Activated CD4-positive, alpha-beta T cell treated with anti-CD3 and anti-CD28 coated beads, Interleukin-2, amount 10 ng/mL, durations not matched to agents 24 days and 14 days (primary cell): ENCODE results near the gene CCDC90B. TPM values are rescaled to one million over a fixed set of nuclear protein-coding genes. Genes with fewer than 3 reads are reported as not detected.

ENCODE experiments used
- DNase-seq: peaks from one replicate; pipeline ENCODE4 v3.0.0; 2022
- H3K27ac Mint-ChIP-seq: one replicate; pipeline ENCODE4 v1.8.0; 2022; ENCODE audit warnings: mild to moderate bottlenecking, mixed read lengths
- H3K27me3 Mint-ChIP-seq: one replicate; pipeline ENCODE4 v1.8.0; 2022; ENCODE audit warnings: mixed read lengths
- H3K36me3 Mint-ChIP-seq: one replicate; pipeline ENCODE4 v1.8.0; 2022; ENCODE audit warnings: low read depth, mild to moderate bottlenecking, mixed read lengths
- H3K4me1 Mint-ChIP-seq: one replicate; pipeline ENCODE4 v1.8.0; 2021; ENCODE audit warnings: mixed read lengths
- H3K4me3 Mint-ChIP-seq: one replicate; pipeline ENCODE4 v1.8.0; 2022; ENCODE audit warnings: mild to moderate bottlenecking, moderate library complexity, mixed read lengths
- H3K9me3 Mint-ChIP-seq: one replicate; pipeline ENCODE4 v1.8.0; 2021; ENCODE audit warnings: mixed read lengths
- intact Hi-C: fragments of 100-400 bp; cut with micrococcal nuclease; formaldehyde crosslinking; loops from one replicate; pipeline ENCODE4 v1.15.1; 2023
- total RNA-seq: library from RNA; stranded (reverse); gene quantifications from 2 replicates; pipeline ENCODE4 v1.2.3, GENCODE V29; 2022

The CCDC90B gene
- total RNA-seq, 1 donor from 2014 or later = 24.7 TPM

- no peaks in the 10 kb centered on the region for H3K4me1 Mint-ChIP-seq
- intact Hi-C loops = no loop called here
- H3K27ac Mint-ChIP-seq = no peak overlapping the region
- H3K9me3 Mint-ChIP-seq = no peaks in the 10 kb centered on the region
- peaks cover 8% of the 10 kb centered on the region for H3K27me3 Mint-ChIP-seq
- no peak overlapping the region for H3K4me3 Mint-ChIP-seq
- no peaks in the 10 kb centered on the region for H3K36me3 Mint-ChIP-seq
- DNase-seq = no peak
Observed at GRCh38 chr11:83306200-83307080, 20.3 kb upstream of the CCDC90B start.

DNA sequence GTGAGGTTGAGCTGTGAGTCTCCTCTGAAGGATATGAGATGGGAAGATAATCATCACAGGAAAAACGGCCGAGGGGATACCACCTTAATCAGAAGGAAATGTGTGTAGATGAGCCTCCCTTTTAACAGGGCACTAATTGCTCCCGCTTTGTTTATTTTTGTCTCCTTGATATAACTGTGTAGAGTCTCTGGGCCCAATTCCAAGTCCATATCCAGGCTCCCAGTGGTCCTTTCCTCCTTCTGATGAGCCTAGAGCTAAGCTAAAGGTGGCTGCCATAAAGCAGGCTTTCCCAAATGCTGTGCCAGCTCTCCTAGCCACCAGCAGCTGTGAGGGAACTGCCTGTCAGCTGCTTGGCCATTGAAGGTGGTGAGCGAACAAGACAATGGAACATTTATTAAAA lies 17.1 kb upstream of the CCDC90B start:
- H3K4me1 Mint-ChIP-seq = no peaks in the 10 kb centered on the region
- H3K4me3 Mint-ChIP-seq = no peak overlapping the region
- H3K27me3 Mint-ChIP-seq = peaks cover 7% of the 10 kb centered on the region
- DNase-seq = no peak
- no peak overlapping the region for H3K27ac Mint-ChIP-seq
- no peaks in the 10 kb centered on the region for H3K9me3 Mint-ChIP-seq
- intact Hi-C loops = no loop called here
- H3K36me3 Mint-ChIP-seq = no peaks in the 10 kb centered on the region

DNA sequence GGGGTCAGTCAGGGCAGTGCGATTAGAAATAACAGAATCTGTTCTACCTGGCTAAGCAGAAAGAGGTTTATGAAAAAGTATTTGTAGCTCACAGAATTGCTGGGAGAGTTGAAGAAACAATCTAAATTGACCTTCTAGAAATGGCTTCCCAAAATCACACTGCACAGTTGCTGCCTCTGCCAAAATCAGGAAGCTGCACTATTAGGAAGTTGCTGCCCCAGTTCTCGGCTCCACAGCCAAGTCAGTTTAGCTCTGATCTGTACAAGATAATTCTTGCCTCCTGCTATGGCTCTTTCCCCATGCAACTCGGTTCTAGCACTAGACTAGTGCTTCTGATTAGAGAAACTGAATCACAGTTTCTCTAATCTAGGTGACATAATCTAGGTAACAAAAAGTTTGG lies 16.0 kb upstream of the CCDC90B start:
- H3K9me3 Mint-ChIP-seq = no peaks in the 10 kb centered on the region
- no peak overlapping the region for H3K27ac Mint-ChIP-seq

DNA sequence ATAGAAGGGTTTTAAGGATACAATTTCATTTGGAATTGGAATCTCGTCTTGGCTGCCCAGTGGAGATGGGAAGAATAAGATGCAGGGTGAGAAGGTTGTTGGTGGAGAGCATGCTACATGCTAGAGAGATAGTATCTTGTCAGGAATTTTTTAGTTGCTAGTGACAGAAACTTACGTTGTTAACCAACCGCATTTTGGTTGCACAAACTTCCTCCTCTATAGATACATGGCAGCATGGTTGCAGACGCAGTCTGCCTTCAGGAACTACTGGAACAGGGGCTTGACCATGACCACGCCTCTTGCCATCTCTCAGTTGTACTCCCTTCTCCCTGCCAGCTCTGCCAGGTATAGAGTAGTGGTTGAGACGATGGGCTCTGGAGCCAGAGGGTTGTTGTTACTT lies 13.5 kb upstream of the CCDC90B start:
- H3K27ac Mint-ChIP-seq = no peak overlapping the region
- H3K27me3 Mint-ChIP-seq = peaks cover 15% of the 10 kb centered on the region
- intact Hi-C loops = no loop called here
- H3K4me1 Mint-ChIP-seq = no peaks in the 10 kb centered on the region
- no peaks in the 10 kb centered on the region for H3K36me3 Mint-ChIP-seq
- H3K4me3 Mint-ChIP-seq = no peak overlapping the region
- DNase-seq = no peak
- H3K9me3 Mint-ChIP-seq = no peaks in the 10 kb centered on the region

More for the DNA sequence above, 16.0 kb upstream of the CCDC90B start:
- DNase-seq = no peak
- Mint-ChIP-seq H3K4me3 (no peak overlapping the region), H3K36me3 (no peaks in the 10 kb centered on the region), H3K4me1 (no peaks in the 10 kb centered on the region), H3K27me3 (peaks cover 8% of the 10 kb centered on the region)
- intact Hi-C loops = no loop called here

DNA sequence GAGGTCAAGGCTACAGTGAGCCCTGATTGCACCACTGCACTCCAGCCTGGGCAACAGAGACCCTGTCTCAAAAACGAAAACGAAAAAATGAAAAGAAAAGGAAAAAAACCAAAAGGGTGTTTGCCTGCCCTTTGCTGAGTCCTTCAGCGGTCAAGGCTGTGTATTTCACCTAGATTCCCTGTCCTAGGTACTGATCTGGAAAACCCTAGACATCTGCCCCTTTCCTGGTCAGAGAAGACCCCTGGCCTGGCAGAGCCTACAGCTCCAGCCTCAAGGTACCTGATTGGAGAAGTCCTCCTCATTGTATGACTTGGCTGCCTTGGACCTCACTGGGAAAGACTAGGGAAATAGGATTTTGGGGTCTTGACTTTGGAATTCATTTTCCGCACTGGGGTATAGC lies 8.0 kb upstream of the CCDC90B start:
- intact Hi-C loops = loop anchor here (5.0 kb wide), 1 partner anchor 428 kb away; no protein-coding TSS in a partner anchor
- Mint-ChIP-seq H3K27ac (no peak overlapping the region), H3K36me3 (no peaks in the 10 kb centered on the region), H3K4me3 (no peak overlapping the region), H3K27me3 (peaks cover 17% of the 10 kb centered on the region), H3K9me3 (no peaks in the 10 kb centered on the region), H3K4me1 (peaks cover 2% of the 10 kb centered on the region)
- DNase-seq = no peak

DNA sequence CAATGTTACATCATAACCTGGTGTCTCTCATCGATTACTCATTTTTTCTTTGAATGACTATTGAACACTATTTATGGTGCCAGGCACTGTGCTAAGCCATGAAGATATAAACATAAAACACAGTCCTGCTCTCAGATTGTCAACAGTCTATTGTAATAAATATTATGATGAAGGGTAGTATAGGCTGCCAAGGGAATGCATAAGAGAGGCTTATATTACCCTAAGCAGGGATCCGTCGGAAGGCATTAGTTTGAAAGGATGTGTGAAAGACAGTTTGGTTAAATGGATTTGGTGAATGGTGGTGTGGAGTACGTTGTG lies 7.2 kb upstream of the CCDC90B start:
- no peaks in the 10 kb centered on the region for H3K36me3 Mint-ChIP-seq
- no peaks in the 10 kb centered on the region for H3K9me3 Mint-ChIP-seq
- H3K27ac Mint-ChIP-seq = no peak overlapping the region
- intact Hi-C loops = loop anchor here (1.0 to 5.0 kb wide), 2 partner anchors 429 to 527 kb away; no protein-coding TSS in a partner anchor
- peaks cover 2% of the 10 kb centered on the region for H3K4me1 Mint-ChIP-seq
- peaks cover 24% of the 10 kb centered on the region for H3K27me3 Mint-ChIP-seq
- no peak for DNase-seq
- H3K4me3 Mint-ChIP-seq = no peak overlapping the region

- Mint-ChIP-seq H3K27ac (no peak overlapping the region), H3K4me1 (peaks cover 2% of the 10 kb centered on the region), H3K4me3 (peak overlapping the region; percentile 60), H3K9me3 (no peaks in the 10 kb centered on the region), H3K36me3 (no peaks in the 10 kb centered on the region), H3K27me3 (peaks cover 27% of the 10 kb centered on the region)
- intact Hi-C loops = loop anchor here (1.0 to 5.0 kb wide), 2 partner anchors 429 to 527 kb away; no protein-coding TSS in a partner anchor
- peak; percentile 81 for DNase-seq
Observed at GRCh38 chr11:83292709-83293456, 6.7 kb upstream of the CCDC90B start.

DNA sequence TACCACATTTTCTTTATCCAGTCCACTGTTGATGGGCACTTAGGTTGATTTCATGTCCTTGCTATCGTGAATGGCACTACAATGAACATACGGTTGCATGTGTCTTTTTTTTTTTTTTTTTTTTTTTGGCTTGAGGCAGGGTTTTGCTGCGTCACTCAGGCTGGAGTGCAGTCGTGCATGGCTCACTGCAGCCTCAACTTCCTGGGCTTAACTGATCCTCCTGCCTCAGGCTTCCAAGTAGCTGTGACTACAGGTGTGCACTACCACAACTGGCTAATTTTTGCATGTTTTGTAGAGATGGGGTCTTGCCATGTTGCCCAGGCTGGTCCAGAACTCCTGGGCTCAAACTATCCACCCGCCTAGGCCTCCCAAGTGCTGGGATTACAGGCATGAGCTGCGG lies 1.5 kb upstream of the CCDC90B start:
- Mint-ChIP-seq H3K36me3 (peaks cover 4% of the 10 kb centered on the region), H3K9me3 (peaks cover 7% of the 10 kb centered on the region), H3K4me1 (peaks cover 18% of the 10 kb centered on the region), H3K27me3 (peaks cover 16% of the 10 kb centered on the region), H3K27ac (no peak overlapping the region), H3K4me3 (no peak overlapping the region)
- intact Hi-C loops = loop anchor here (10.0 kb wide), 1 partner anchor 293 kb away; no protein-coding TSS in a partner anchor
- no peak for DNase-seq

- H3K27ac Mint-ChIP-seq = peak overlapping the region; percentile 99
- H3K27me3 Mint-ChIP-seq = peaks cover 10% of the 10 kb centered on the region
- intact Hi-C loops = loop anchor here (10.0 kb wide), 1 partner anchor 290 kb away; no protein-coding TSS in a partner anchor
- H3K4me3 Mint-ChIP-seq = peak overlapping the region; percentile 99
- DNase-seq = no peak
- H3K36me3 Mint-ChIP-seq = peaks cover 11% of the 10 kb centered on the region
- peaks cover 7% of the 10 kb centered on the region for H3K9me3 Mint-ChIP-seq
- peaks cover 24% of the 10 kb centered on the region for H3K4me1 Mint-ChIP-seq
Observed at GRCh38 chr11:83285151-83285770, 906 bp downstream of the CCDC90B start.

DNA sequence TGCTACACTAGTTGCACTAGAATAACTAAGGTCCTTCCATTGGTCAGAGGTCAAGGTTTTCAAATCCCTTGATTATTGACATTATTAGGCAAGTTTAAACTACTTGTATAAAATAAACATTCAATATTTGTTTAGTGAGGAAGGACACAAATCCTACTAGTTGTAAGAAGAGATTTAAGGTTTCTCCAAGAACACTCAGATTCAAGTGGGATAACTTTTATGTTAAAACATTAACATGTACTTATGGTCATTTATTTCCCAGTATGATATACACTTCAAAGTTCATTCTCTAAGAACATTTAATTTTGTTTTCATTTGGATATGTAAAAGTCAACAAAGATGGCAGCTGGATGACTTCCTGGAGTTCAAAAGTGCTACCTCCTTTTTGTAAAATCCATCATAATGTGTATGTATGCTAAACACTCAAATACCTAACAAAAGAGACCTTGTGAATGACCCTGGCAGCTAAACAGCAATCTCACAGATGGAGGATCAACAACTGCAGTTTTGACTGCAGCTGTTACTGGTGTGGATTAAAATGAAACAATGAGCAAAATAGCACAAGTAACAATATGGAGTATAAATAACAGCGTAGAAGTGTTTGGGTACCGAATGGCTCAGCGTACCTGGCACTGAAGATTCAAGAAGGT lies 1.5 kb downstream of the CCDC90B start:
- peaks cover 7% of the 10 kb centered on the region for H3K9me3 Mint-ChIP-seq
- DNase-seq = no peak
- H3K27me3 Mint-ChIP-seq = peaks cover 10% of the 10 kb centered on the region
- intact Hi-C loops = loop anchor here (10.0 kb wide), 1 partner anchor 290 kb away; no protein-coding TSS in a partner anchor
- H3K4me1 Mint-ChIP-seq = peaks cover 24% of the 10 kb centered on the region
- H3K36me3 Mint-ChIP-seq = peaks cover 14% of the 10 kb centered on the region
- H3K4me3 Mint-ChIP-seq = peak overlapping the region; percentile 99
- peak overlapping the region; percentile 99 for H3K27ac Mint-ChIP-seq

- Mint-ChIP-seq H3K4me3 (no peak overlapping the region), H3K27ac (no peak overlapping the region), H3K4me1 (peaks cover 24% of the 10 kb centered on the region), H3K36me3 (peaks cover 21% of the 10 kb centered on the region), H3K27me3 (no peaks in the 10 kb centered on the region), H3K9me3 (peaks cover 5% of the 10 kb centered on the region)
- no peak for DNase-seq
- intact Hi-C loops = loop anchor here (10.0 kb wide), 1 partner anchor 287 kb away; no protein-coding TSS in a partner anchor
Observed at GRCh38 chr11:83282084-83282716, 4.0 kb downstream of the CCDC90B start.

DNA sequence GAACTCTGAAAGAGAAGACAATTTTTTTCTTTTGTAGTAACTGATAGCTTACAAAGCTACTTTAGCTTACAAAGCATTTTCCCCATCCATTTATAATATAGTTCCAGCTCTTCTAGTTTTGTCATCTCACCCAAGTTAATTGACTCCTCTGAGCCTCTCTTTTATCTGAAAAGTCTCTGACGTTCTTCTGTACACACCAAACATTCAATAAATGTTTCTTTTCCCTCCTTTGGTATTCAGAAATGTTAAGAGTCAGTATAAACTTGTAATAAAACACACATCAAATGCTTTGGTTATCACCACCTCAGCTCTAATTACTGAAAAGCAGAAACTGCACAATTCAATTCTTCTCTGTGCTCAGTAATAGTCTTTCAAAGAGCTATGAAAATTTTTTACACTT lies 5.9 kb downstream of the CCDC90B start:
- peaks cover 27% of the 10 kb centered on the region for H3K36me3 Mint-ChIP-seq
- intact Hi-C loops = loop anchor here (10.0 kb wide), 1 partner anchor 285 kb away; no protein-coding TSS in a partner anchor

DNA sequence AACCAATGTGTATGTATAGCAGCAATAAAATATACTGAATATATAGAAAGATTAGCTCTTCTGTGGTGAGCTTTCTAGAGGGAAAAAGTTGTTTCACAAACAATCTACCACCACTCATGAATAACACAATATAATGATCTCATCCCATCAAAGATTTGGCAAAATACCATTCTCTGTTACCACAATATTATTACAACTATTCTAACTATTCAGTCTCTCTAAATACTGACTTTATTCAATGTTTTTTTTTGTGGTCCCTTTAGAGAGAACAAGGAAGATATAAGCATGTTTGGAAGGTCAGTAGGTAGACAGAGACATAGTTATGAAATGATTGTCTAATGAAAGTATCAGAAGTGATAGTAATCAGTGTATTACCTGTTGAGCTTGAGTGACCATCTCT lies 7.8 kb downstream of the CCDC90B start:
- H3K9me3 Mint-ChIP-seq = no peaks in the 10 kb centered on the region
- no peak for DNase-seq
- H3K36me3 Mint-ChIP-seq = peaks cover 23% of the 10 kb centered on the region
- peaks cover 7% of the 10 kb centered on the region for H3K4me1 Mint-ChIP-seq
- H3K27ac Mint-ChIP-seq = no peak overlapping the region
- no peak overlapping the region for H3K4me3 Mint-ChIP-seq
- H3K27me3 Mint-ChIP-seq = no peaks in the 10 kb centered on the region
- intact Hi-C loops = no loop called here

More for the DNA sequence above, 5.9 kb downstream of the CCDC90B start:
- peaks cover 18% of the 10 kb centered on the region for H3K4me1 Mint-ChIP-seq
- DNase-seq = no peak
- H3K27ac Mint-ChIP-seq = no peak overlapping the region
- no peaks in the 10 kb centered on the region for H3K9me3 Mint-ChIP-seq
- no peak overlapping the region for H3K4me3 Mint-ChIP-seq
- H3K27me3 Mint-ChIP-seq = no peaks in the 10 kb centered on the region
